Calu3 (cell line): ENCODE results near the gene CSF3R. TPM values are rescaled to one million over a fixed set of nuclear protein-coding genes. Genes with fewer than 3 reads are reported as not detected.

ENCODE experiments used
- BruUV-seq: library from RNA; stranded (reverse); fragments of 400-500 nt; replicated peaks from 2 replicates; lab custom pipeline; 2021; lab: Mats Ljungman, UMichigan
- CTCF ChIA-PET: fragments of 300-600 bp; sonication (Branson Sonifier 250); formaldehyde crosslinking; loops from one replicate; lab custom pipeline; 2022; ENCODE audit warnings: antibody characterized with exemption; lab: Charles Lee
- DNase-seq: peaks from one replicate; pipeline ENCODE4 v3.0.0; 2022
- H3K27ac Mint-ChIP-seq: one replicate; pipeline ENCODE4 v1.8.0; 2022; ENCODE audit warnings: mixed read lengths; ENCODE audit not compliant: unreplicated experiment
- H3K27me3 Mint-ChIP-seq: one replicate; pipeline ENCODE4 v1.8.0; 2022; ENCODE audit warnings: mixed read lengths; ENCODE audit not compliant: unreplicated experiment
- H3K36me3 Mint-ChIP-seq: one replicate; pipeline ENCODE4 v1.8.0; 2022; ENCODE audit warnings: mild to moderate bottlenecking, moderate library complexity, mixed read lengths; ENCODE audit not compliant: insufficient read depth, unreplicated experiment
- H3K4me1 Mint-ChIP-seq: one replicate; pipeline ENCODE4 v1.8.0; 2022; ENCODE audit warnings: mild to moderate bottlenecking, low read depth, mixed read lengths; ENCODE audit not compliant: unreplicated experiment
- H3K4me3 Mint-ChIP-seq: one replicate; pipeline ENCODE4 v1.8.0; 2022; ENCODE audit warnings: mild to moderate bottlenecking, low read depth, moderate library complexity, mixed read lengths; ENCODE audit not compliant: unreplicated experiment
- H3K9me3 Mint-ChIP-seq: one replicate; pipeline ENCODE4 v1.8.0; 2022; ENCODE audit warnings: low read depth, mixed read lengths; ENCODE audit not compliant: unreplicated experiment
- CTCF ChIP-seq: fragments of 200-600 bp; IDR thresholded peaks from one replicate; pipeline ENCODE4 v1.8.0; 2022; ENCODE audit warnings: antibody characterized with exemption; ENCODE audit not compliant: unreplicated experiment
- intact Hi-C: fragments of 100-400 bp; cut with micrococcal nuclease; formaldehyde crosslinking; loops from one replicate; pipeline ENCODE4 v1.10.0; 2022; ENCODE audit not compliant: unreplicated experiment
- total RNA-seq: library from RNA; stranded (reverse); gene quantifications from 2 replicates; pipeline ENCODE4 v1.2.3, GENCODE V29; 2022

Gene CSF3R
- total RNA-seq, 1 experiment from 2014 or later = not detected

DNA sequence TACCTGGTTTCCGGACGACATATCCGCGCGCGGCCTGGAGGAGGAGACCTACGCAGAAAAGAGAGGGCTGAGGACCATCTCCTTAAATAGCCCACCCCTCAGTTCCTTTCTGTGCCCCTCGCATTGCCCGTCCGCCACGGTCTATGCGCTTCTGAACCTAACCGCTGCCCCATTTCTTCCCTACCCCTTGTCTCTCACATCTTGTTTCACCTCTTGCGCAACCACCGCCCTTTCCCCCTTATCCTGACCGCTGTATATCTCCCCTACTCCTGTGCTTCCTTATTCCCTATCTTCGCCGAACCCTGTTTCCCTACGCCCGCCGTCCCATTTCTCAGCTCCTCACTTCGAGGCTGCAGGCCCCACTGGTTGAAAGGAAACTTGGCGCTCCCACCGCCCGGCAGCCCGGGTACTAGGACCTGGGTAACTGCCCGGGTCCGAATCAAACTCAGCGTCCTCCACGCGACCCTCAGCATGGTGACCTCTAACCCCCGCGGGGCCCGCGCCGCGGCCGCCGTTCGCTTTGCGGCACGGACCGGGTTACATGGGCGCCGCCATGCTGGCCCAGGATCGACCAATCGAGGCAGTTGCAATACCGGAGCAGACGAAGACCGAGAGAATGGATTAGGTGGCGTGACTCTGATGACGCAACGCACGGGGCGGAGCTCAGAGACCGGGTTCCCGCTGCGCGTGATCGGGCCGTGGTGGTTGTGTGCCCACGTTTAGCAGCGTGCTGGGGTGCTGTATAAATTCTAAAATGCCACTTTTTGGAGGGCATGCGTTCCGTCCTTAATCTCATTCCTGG, 18.7 kb downstream of the CSF3R start, which contains the start of gene MRPS15:
MRPS15 (minus strand) TSS at position 582 of the 802 bp plus-strand sequence; CDS start at position 473, 109 bp downstream.
- no TSS peak for BruUV-seq
- peak; percentile 95 for DNase-seq
- TF ChIP-seq CTCF = no peak
- intact Hi-C loops = no loop called here
- CTCF ChIA-PET = interaction anchor here (0.8 to 1.2 kb wide), 3 partner anchors 14 to 314 kb away, joined by 3 to 4 read pairs (median 4); partner anchors contain the start of genes OSCP1 and TRAPPC3
- Mint-ChIP-seq H3K4me3 (peak within 1 kb of the TSS; percentile 99), H3K4me1 (peaks cover 10% of the 10 kb centered on the region), H3K36me3 (peaks cover 27% of the 10 kb centered on the region), H3K27ac (peak within 1 kb of the TSS; percentile 97), H3K9me3 (no peaks in the 10 kb centered on the region), H3K27me3 (no peaks in the 10 kb centered on the region)

- no TSS peak for BruUV-seq
- TF ChIP-seq CTCF = no peak
Measured at GRCh38 chr1:36463463-36463802, 19.3 kb downstream of the CSF3R start.

GRCh38 chr1:36458910-36459309, 23.8 kb downstream of the CSF3R start:
- intact Hi-C loops = no loop called here
- CTCF ChIA-PET = interaction anchor here (0.9 kb wide), 1 partner anchor 58 kb away, joined by 3 read pairs; no protein-coding TSS in a partner anchor

More at GRCh38 chr1:36463463-36463802, 19.3 kb downstream of the CSF3R start:
- no peak for DNase-seq
- Mint-ChIP-seq H3K4me3 (peak overlapping the region; percentile 99), H3K4me1 (peaks cover 10% of the 10 kb centered on the region), H3K27me3 (no peaks in the 10 kb centered on the region), H3K36me3 (peaks cover 27% of the 10 kb centered on the region), H3K27ac (peak overlapping the region; percentile 97), H3K9me3 (no peaks in the 10 kb centered on the region)
- intact Hi-C loops = no loop called here
- CTCF ChIA-PET = interaction anchor here (0.8 to 1.2 kb wide), 3 partner anchors 13 to 314 kb away, joined by 3 to 4 read pairs (median 4); partner anchors contain the start of genes OSCP1 and TRAPPC3

GRCh38 chr1:36457691-36458090, 25.0 kb downstream of the CSF3R start:
- no peak overlapping the region for H3K4me3 Mint-ChIP-seq
- TF ChIP-seq CTCF = no peak
- BruUV-seq = no TSS peak
- CTCF ChIA-PET = no interaction called here
- DNase-seq = no peak
- intact Hi-C loops = no loop called here
- no peaks in the 10 kb centered on the region for H3K4me1 Mint-ChIP-seq
- no peaks in the 10 kb centered on the region for H3K9me3 Mint-ChIP-seq
- H3K27me3 Mint-ChIP-seq = no peaks in the 10 kb centered on the region
- peaks cover 24% of the 10 kb centered on the region for H3K36me3 Mint-ChIP-seq
- no peak overlapping the region for H3K27ac Mint-ChIP-seq

More at GRCh38 chr1:36458910-36459309, 23.8 kb downstream of the CSF3R start:
- Mint-ChIP-seq H3K27me3 (no peaks in the 10 kb centered on the region), H3K9me3 (no peaks in the 10 kb centered on the region), H3K36me3 (peaks cover 33% of the 10 kb centered on the region), H3K4me1 (no peaks in the 10 kb centered on the region), H3K4me3 (no peak overlapping the region), H3K27ac (no peak overlapping the region)
- TF ChIP-seq CTCF = no peak
- no TSS peak for BruUV-seq
- no peak for DNase-seq
